SHP77 treated with DMSO at 0.1 percent for 48 hours (cell line): ENCODE measurements around the gene PLAU.
"Not testable (repeated sequence)": the region's sequence is repeated elsewhere in the genome, so short reads cannot be mapped to it uniquely, and the experiment has no call there.

ENCODE experiments used
- DNase-seq: peaks from one replicate; lab custom pipeline; 2025; lab: John Stamatoyannopoulos, UW

The PLAU gene

DNA sequence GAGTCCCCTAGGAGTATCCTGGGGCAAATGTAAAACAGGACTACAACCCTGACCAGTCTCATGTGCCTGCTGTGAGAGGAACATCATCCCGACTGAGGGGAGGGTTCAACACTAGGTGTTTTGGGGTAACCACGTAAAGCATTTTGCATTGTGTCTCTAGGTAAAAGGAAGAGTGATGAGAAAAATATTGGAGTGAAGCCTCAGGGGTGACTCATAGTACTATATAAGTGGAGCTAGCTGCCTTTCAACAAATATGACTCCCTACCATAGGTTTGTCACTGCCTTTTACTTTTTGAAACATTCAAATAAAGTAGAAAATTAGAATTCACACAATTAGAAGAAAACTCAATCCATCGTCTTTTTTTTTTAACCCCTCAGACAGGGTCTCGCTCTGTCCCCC, 34.0 kb upstream of the PLAU start:
- no peak for DNase-seq

DNA sequence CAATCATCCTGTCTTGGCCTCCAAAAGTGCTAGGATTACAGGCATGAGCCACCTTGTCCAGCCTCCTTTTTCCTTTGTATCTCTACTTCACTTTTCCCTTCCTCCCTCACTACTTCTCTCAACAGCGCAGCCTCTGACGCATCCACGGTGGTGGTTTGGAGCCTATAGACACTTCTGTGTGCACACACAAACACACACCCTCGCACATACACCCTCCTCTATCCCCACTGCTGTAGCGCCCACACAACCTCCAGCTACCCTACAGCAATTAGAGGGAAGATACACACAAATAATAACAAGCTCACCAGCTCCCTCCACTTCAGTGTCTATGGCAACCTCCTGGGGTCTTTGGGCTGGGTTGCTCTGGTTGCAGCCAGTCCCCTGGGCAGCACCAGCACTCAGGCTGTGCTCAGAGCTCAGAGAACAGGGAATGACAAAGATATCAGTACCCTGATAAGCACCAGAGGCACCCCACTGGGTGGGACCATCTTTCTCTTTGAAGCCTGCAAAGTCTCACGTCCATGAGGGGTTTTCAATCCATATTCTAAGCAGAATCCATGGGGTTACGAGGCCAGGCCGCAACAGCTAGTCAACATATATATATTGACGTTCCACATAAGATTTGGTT, 33.3 kb upstream of the PLAU start:
- no peak for DNase-seq

DNA sequence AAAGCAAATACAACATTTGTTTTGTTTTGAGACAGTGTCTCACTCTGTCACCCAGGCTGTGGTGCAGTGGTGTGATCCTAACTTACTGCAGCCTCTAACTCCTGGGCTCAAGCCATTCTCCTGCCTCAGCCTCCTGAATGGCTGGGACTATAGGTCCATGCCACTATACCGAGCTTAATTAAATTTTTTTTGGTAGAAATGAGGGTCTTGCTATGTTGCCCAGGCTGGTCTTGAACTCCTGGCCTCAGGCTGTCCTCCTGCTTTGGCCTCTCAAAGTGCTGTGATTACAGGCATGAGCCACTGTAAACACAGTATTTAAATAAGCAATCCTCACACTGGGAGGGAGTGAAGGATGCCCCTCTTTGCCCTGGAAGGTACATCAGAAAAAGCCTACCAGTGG, 32.6 kb upstream of the PLAU start:
- DNase-seq = no peak

DNA sequence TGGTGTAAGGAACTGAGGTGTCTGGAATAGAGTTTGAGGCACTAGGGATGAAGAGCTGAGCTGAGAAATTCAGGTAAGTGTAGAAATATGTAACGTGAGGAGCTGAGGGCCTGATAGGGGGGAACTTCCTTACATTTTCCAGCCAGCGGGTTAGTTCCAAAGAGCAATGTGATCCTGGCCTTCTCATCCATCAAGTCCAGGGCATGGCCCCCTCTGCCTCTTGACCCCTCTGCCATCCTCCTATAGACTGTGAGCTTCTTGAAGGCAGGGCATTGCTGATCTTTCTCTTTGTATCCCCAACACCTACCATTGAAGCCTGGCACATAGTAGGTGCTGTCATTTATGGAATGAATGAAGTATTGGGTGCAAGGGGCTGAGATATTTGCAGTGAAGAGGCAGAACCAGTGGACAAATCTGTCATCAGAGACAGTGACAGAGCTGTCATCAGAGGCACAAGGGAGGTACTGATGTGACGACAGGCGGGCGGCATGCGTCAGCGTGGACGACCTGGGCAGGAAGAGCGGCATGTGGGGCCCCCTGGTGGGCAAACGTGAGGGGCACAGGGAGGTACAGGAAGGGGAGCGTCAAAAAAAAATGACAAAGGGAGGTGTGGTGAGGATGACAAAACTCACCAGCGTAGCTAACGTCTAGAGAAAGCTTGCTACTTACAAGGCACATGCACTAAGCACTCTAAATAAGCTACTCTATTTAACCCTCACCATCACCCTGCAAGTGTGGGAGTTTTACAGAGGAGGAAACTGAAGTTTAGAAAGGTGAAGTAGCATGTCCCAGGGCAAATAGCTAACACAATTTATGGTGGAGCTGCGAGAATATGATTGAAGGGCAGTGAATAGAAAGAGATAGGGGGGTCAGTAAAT, 31.4 kb upstream of the PLAU start:
- no peak for DNase-seq

DNA sequence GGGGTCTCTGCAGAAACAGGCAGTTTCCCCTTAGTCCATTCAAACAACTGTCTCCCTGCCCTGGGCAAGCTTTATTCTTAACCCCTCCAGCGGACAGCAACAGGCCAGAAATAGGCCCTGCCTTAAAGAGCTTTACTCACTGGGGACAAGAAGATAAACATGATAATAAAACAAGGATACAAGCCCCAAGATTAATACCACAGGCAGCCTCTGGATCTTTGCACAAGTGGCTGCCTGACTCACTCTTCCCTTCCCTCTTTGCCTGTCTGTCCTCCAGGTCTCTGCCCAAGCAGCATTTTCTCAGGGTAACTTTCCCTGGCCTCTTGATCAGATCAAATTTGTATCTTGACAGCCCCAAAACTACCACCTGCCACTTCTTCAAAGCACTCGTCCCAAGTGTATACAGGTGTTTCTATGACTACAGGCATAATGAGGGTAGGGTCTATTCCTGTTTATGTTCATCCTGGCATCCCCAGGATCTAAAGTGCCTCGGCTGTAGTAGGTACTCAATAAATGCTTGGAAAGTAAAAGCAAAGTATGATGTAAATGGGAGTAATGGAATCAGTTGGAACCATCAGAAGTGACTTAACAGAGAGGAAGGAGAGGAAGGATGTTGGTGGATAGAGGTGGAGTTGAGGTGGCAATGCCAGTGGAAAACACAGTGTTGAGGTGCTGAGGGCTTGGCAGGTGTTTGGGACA, 29.6 kb upstream of the PLAU start:
- DNase-seq = no peak

DNA sequence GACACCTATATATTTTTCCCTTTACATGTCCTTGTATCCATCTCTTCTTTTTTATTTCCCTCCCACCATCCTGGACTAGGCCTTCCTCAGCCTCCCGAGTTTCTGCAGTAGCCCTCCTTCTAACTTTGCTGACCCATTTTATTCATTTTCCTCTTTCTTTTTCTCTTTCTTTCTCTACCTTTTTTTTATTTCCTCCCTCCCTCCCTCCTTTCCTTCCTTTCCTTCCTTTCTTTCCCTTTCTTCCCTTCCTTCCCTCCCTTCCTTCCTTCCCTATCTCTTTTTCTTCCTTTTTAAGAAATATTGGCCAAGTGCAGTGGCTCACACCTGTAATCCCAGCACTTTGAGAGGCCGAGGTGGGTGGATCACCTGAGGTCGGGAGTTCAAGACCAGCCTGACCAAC, 26.9 kb upstream of the PLAU start:
- DNase-seq = no peak

DNA sequence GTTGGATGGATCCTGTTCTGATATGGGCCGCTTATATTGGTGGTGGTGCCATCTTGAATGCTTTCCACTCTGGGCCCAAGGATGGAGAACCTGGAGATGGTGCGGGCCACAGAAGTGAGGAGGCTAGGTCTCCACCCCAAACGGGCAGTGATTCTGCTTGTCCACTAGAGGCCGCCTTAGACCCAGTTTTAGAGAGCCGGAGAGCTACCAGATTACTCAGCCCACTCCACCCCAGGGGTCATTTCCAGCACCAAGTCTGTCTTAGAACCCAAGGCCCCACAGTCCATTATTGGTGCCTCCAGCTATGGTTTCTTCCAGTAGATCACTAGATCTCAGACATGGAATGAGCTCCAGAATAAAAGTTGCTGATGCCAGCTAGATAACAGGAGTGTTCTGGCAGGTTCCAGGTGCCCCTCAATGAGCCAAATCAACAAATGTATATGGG, 24.8 kb upstream of the PLAU start:
- DNase-seq = no peak

DNA sequence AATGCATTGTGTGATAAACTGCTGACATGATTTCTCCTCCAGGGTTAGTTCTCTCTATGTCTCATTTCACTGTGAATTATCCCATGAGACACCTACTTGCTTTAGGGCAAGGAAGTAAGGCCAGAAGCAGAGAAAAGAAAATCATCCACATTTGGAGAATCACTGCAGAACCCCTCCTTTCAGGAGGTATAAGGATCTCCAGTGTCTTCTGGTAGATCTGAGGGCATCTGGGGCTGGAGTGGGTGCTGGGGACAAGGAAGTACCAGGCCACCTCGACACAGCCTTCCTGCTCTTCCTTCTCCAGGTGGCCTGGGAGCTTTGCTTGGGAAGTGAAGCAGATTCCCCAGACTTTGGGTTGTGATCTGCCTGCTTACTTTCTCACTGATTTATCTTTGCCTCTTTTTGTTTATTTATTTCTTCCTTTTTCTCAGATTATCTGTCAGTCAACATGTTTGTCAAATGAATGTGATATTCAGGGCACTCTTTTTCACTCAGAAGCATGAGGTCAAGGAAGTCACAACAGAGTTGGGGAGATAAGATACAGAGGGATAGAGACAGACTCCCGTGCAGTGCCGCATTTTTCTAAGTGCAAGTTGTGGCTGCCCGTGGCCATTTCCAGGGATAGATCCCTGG, 24.2 kb upstream of the PLAU start:
- no peak for DNase-seq

DNA sequence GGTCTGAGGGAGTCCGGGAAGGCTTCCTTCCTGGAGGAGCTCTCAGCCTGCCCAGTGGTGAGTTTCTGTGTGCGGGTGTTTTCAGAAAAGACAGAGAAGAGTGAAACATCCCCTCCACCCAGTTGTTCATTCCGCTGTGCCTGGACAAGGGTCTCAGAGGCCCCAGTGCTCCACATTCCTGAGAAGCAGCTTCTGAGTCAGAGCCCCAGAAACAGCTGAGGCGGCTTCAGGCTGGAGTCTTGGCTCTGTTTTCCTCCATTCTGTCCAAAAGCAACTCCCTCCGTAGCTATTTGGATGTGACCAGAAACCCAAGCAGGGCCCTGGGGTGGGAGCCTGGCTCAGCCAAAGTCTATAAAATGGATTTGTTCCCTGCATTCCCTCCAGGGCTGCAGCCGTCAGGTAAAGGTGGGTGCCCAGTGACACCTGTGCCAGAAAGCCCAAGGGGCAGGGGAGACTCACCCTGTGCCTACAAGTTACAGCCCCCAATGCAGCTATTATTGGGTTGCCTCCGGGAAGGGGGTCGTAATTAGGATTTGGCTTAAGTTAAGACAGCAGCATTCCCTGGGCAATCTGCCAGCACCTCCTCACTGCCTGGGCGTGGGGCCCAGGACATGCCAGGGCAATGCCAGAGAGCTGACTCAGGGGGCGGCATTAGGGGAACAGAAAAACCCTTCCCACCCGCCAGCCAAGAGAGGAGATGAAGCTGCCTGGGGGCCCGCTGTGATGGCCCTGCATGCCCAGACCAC, 23.5 kb upstream of the PLAU start:
- DNase-seq = no peak

DNA sequence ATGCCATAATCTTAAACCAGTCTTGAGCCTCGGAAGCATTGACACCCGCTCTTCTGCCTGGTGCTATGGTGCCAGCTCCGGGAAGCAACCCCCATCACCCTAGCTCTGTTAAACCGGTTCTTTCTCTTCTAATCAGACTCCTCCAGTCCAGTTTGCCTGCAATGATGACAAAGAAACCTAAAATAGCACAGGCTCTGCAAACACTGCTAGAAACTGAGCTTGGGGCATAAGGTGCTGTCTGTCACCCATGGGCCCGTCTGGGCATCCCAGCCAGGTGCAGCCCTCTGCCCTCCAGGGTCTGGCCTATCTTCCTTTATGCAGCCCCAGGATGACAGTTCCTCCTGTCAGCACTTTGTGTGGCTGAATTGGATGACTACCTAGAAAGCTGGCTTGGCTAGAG, 22.4 kb upstream of the PLAU start:
- no peak for DNase-seq

DNA sequence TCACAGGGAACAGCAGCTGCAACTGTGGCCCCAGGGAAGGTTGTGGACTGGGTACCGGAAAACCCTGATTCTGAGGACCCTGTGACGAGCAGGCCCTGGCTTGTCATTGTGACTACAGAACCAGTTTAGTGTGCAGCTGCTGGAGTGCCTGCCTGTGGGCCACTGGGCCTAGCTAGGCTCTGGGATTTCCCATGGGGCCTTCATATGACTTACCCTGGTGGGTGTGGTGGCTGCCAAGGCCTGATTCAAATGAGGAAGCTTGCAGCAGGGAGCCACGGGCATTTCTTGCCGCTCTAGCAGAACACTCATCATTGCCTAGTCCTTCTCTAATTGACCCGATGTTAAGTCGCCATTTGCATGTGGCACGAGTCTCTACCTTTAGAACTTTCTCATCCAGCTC, 21.9 kb upstream of the PLAU start:
- peak; percentile 28 for DNase-seq

DNA sequence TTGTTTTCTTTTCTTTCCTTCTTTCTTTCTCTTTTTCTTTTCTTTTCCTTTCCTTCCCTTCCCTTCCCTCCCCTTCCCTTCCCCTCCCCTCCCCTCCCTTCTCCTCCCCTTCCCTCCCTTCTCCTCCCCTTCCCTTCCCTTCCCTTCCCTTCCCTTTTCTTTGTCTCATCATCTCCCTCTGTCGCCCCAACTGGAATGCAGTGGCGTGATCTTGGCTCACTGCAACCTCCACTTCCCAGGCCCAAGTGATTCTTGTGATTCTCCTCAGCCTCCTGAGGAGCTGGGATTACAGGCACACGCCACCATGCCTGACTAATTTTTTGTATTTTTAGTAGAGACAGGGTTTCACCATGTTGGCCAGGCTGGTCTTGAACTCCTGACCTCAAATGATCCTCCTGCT, 21.5 kb upstream of the PLAU start:
- not testable (repeated sequence) for DNase-seq

DNA sequence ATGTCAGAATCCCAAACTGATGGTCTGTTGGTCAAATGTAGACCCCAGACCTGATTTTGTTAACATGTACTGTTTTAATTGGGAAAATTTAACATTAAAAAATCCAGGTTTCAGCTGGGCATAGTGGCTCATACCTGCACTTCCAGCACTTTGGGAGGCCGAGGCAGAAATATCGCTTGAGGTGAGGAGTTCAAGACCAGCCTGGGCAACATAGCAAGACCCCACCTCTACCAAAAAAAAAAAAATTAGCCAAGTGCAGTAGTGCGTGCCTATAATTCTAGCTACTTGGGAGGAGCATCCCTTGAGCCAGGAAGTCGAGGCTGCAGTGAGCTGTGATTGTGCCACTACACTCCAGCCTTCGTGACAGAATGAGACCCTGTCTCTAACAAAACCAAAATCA, 20.7 kb upstream of the PLAU start:
- no peak for DNase-seq

DNA sequence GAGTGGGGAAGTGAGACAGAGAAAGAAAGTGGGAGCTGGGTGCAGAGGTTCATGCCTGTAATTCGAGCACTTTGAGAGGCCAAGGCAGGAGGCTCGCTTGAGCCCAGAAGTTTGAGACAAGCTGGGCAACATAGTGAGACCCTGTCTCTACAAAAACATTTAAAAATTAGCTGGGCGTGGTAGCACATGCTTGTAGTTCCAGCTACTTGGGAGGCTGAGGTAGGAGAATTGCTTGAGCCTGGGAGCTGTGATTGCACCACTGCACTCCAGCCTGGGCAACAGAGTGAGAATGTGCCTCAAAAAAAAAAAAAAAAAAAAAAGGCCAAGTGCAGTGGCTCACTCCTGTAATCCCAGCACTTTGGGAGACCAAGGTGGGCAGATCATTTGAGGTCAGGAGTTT, 20.1 kb upstream of the PLAU start:
- DNase-seq = not testable (repeated sequence)

DNA sequence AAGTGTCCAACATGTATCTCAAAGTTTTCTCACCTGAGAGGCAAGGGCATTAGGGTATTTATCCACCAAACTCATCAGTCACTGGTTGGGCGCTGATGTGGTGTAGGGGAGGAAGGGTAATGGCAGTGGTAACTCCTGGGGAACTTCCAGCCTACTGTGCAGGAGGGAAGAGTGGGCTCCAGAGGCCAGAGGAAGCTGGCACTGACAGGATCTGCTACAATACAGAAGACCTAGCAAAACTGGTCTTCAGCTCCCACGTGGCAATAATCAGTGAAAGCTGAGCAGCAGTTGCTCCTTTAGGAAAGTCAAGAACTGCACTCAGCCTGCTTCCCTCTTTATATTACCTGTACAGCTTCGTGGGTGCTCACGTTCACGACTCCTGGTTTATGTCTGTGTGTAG, 19.4 kb upstream of the PLAU start:
- no peak for DNase-seq

DNA sequence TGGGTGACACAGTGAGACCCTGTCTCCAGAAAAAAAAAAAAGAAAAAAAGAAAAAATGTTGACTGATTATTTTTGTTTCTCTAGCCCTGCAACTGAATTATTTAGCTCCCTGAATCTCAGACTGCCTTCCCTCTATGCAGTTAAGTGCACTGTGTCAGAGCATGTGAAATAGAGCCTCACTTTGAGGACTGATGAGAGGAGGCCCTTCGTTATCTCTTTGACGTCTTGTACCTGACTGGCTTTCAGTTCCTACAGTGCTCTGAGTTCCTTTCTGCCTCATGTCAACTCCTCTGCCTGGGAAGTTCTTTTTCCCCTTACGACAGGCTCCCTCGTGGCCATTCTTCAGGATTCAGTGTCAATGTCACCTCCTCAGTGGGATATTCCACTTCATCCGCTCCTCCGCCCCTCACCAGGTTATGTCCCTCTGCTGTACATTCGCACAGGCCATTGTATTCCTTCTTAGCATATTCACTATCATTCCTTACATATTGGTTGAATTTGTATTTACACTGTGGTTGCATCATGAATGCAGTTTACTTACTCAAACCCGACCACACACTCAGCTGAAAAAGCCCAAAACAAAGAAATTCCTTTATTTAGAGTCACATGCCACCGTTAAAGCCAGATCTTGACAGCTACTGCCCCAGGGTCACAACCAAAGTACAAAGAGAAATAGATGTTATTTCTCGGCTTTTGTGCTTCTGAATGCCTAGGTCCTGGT, 18.5 kb upstream of the PLAU start:
- no peak for DNase-seq

DNA sequence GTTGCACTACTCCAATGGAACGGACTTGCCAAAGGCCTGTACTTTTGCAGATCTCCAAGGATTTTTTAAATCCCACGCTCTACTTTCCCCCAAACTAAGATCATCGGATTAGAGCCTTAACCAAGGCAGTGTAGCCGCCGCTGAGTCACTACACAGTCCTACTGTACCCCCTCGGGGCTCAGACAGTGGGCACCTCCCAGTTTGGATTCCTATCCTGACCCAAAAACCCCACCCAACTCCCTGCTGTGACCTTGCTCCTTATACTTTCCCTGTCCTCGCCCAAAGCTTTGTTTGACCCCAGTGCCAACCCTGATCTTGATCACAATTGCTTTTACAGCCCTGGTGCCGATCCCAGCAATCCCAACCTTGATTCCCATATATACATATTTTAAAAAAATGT, 17.5 kb upstream of the PLAU start:
- no peak for DNase-seq

DNA sequence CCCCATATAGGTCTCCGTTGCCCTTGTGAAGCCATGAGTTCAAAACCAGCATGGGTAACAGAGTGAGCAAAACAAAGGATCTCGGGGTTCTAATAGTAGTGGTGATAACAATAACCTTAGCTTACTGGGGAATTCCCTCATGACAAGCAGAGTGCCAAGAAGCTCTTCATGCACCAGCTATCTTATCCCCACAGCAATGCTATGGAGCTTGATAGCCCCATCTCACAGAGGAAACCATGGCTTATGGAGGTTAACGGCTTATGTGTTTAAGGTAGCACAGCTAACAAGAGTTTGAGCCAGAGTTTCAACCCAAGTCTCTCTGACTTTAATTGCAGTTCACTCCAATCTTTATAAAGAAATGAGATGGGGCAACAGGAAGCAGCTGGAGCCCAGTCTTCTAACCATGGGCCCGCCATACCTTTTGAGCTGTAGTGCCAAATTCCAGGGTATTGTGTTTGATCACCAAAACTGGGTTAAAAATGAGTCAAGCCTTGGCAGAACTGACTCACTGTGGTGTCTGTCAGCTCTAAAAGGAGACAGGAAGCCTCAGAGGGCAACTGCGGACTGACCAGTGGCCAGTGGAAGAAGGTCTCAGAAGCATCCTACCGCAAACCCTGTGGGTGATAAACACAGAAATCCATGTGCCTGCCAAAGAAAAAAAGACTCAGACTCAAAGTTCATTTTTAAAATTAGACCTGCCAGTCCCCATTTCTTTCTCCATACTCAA, 16.5 kb upstream of the PLAU start:
- DNase-seq = no peak

DNA sequence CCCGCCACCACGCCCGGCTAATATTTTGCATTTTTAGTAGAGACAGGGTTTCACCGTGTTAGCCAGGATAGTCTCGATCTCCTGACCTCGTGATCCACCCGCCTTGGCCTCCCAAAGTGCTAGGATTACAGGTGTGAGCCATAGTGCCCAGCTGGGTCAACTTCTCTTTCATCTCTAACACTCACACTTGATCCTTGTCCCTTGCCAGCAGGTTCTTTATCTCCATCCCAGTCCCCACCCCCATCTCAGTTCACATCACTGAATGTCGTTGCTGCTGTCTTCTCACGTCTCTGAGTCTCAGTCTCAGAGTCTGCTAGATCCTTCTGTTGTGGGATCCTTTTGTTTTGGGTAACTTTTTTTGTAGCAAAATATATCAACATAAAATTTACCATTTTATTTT, 15.6 kb upstream of the PLAU start:
- DNase-seq = not testable (repeated sequence)

DNA sequence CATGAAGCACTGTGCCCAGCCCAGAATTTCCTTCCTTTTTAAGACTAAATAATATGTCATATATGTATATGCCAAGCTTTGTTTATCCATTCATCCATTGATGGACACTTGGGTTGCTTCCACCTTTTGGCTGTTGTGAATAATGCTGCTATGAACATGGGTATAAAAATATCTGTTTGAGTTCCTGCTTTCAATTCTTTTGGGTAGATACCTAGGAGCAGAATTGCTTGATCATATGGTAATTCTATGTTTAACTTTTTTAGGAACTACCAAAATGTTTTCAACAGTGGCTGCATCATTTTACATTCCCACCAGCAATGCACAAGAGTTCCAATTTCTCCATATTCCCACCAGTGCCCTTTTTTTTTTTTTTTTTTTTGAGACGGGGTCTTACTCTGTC, 13.2 kb upstream of the PLAU start:
- DNase-seq = no peak
